ENCODE data around the gene KCNMB1.
"Not testable (repeated sequence)": the region's sequence is repeated elsewhere in the genome, so short reads cannot be mapped to it uniquely, and the experiment has no call there.

Gene KCNMB1

GRCh38 chr5:170382790-170383189 lies 6.4 kb downstream of the KCNMB1 start:
- TF ChIP-seq CTCF (conservative IDR thresholded peaks at IDR 0.05; ENCODE audit: low read depth, low read length), result no peak
- no peak for DNase-seq (ENCODE audit: low read depth)
- H3K4me3 ChIP-seq (ENCODE audit: low read depth, low read length), result no peak overlapping the region

DNA sequence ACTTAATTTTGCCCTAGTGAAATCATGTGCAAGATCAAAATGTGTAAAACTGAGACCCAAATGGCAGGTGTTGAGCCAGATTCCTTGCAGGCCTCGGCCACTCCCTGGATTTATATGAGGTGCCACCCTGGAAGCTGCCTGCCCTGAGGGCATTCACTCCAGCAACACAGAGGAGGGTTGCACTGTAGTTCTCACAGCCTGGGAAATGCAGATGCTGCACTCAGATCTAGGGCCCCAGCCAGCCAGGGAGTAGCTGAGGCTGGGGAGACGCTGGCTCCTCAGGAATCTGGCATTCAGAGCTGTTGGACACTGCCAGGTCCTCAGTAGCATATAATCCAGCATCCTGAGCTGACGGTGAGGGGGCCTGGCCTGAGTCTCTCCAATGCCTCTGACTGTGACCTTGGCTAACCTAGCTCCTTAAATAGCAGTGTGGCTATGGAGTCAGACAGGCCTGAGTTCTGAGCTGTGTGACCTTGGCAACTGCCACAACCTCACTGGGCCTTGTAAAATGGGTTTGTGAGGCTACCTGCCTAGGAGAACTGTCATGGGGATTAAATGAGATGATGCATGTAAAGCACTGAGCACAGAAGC lies 8.7 kb downstream of the KCNMB1 start:
- no peak overlapping the region for H3K4me3 ChIP-seq (ENCODE audit: low read depth, low read length)
- DNase-seq (ENCODE audit: low read depth), result no peak
- no peak for TF ChIP-seq CTCF (conservative IDR thresholded peaks at IDR 0.05; ENCODE audit: low read depth, low read length)

GRCh38 chr5:170378740-170379139 lies 10.4 kb downstream of the KCNMB1 start:
- no peak overlapping the region for H3K4me3 ChIP-seq (ENCODE audit: low read depth, low read length)
- no peak for DNase-seq (ENCODE audit: low read depth)
- no peak for TF ChIP-seq CTCF (conservative IDR thresholded peaks at IDR 0.05; ENCODE audit: low read depth, low read length)

DNA sequence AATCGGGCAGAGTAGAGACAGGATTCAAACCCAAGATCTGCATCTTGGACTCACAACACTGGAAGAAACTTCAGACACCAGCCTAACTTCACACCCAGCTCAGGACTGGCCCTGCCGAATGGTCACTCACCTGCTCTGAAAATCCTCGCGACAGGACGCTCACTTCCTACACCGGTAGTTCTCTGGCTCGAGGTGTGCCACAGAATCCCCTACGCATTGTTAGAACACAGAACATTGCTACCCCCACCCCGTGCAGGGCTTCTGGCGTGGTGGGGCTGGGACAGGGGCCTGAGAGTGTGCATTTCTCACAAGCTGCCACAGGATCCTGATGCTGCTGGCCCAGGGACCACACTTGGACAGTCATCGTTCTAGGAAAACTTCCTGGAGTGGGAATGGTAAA lies 12.1 kb downstream of the KCNMB1 start:
- no peak overlapping the region for H3K4me3 ChIP-seq (ENCODE audit: low read depth, low read length)
- TF ChIP-seq CTCF (conservative IDR thresholded peaks at IDR 0.05; ENCODE audit: low read depth, low read length), result no peak
- no peak for DNase-seq (ENCODE audit: low read depth)

DNA sequence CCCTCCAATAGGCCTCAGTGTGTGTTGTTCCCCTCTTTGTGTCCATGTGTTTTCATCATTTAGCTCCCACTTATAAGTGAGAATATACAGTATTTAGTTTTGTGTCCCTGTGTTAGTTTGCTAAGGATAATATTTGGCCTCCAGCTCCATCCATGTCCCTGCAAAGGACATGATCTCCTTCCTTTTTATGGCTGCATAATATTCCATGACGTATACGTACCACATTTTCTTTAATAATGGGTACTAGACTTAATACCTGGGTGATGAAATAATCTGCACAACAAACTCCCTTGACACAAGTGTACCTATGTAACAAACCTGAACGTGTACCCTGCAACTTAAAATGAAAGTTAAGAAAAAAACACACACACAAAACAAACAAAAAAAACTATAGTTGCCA lies 12.6 kb downstream of the KCNMB1 start:
- not testable (repeated sequence) for DNase-seq (ENCODE audit: low read depth); H3K4me3 ChIP-seq (ENCODE audit: low read depth, low read length)

- DNase-seq (ENCODE audit: low read depth), result no peak
- TF ChIP-seq CTCF (conservative IDR thresholded peaks at IDR 0.05; ENCODE audit: low read depth, low read length), result no peak
- no peak overlapping the region for H3K4me3 ChIP-seq (ENCODE audit: low read depth, low read length)
These were observed 13.9 kb downstream of the KCNMB1 start for GRCh38 chr5:170375283-170375682.

DNA sequence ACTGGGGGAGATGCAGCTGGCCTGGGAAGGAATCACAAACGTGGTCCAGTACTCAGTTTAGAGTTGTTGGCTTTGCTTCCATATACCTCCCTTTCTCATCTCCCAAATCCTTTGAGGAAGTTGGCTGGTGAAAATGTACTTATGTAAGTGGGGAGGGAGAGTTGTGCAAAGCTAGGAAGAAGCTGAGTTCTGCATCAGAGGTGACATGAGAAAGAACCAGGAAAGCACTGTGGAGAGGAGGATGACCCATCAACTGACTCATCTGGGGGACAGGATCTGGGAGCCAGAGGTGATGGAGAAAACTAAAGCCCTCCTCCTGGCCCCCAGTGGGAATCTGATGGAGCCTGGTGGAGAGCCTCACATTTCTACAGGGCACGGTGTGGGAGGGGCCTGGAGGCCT lies 16.2 kb downstream of the KCNMB1 start:
- no peak for TF ChIP-seq CTCF (conservative IDR thresholded peaks at IDR 0.05; ENCODE audit: low read depth, low read length)
- H3K4me3 ChIP-seq (ENCODE audit: low read depth, low read length), result no peak overlapping the region
- DNase-seq (ENCODE audit: low read depth), result no peak
